Measurements from ENCODE around the gene MEF2B.

GRCh38 chr19:19192078-19192882 lies 22.2 kb upstream of the MEF2B start, which contains the start of the genes BORCS8 and RFXANK:
- TF ChIP-seq CTCF (IDR thresholded peaks at IDR 0.05): no peak
- TF ChIP-seq EP300 (IDR thresholded peaks at IDR 0.05): no peak
- peak; percentile 68 for TF ChIP-seq POLR2AphosphoS5 (IDR thresholded peaks at IDR 0.05)

Measured in gastroesophageal sphincter (tissue), 3 donors.